ENCODE results near the gene PSRC1.

The PSRC1 gene

GRCh38 chr1:109266965-109267364 is 16.0 kb downstream of the PSRC1 start:
- H3F3A ChIP-seq (ENCODE audit: insufficient read depth) = no peaks in the 10 kb centered on the region
- H4K20me1 ChIP-seq (ENCODE audit: low read depth, low read length) = no peaks in the 10 kb centered on the region
- no peaks in the 10 kb centered on the region for H3K27me3 ChIP-seq (ENCODE audit: low read length)
- no peaks in the 10 kb centered on the region for H3K36me3 ChIP-seq (ENCODE audit: low read length)
- no peak overlapping the region for H3K4me2 ChIP-seq (ENCODE audit: low read depth, low read length, poor library complexity, severe bottlenecking)
- no peaks in the 10 kb centered on the region for H3K9me2 ChIP-seq (replicated peaks; ENCODE audit: insufficient read depth, low read length)
- H3K4me3 ChIP-seq (ENCODE audit: insufficient read depth, low read length, poor library complexity, severe bottlenecking) = no peak overlapping the region
- no peak for TF ChIP-seq EZH2phosphoT487 (conservative IDR thresholded peaks at IDR 0.05; ENCODE audit: low read length)
- TF ChIP-seq, protein P1, sequence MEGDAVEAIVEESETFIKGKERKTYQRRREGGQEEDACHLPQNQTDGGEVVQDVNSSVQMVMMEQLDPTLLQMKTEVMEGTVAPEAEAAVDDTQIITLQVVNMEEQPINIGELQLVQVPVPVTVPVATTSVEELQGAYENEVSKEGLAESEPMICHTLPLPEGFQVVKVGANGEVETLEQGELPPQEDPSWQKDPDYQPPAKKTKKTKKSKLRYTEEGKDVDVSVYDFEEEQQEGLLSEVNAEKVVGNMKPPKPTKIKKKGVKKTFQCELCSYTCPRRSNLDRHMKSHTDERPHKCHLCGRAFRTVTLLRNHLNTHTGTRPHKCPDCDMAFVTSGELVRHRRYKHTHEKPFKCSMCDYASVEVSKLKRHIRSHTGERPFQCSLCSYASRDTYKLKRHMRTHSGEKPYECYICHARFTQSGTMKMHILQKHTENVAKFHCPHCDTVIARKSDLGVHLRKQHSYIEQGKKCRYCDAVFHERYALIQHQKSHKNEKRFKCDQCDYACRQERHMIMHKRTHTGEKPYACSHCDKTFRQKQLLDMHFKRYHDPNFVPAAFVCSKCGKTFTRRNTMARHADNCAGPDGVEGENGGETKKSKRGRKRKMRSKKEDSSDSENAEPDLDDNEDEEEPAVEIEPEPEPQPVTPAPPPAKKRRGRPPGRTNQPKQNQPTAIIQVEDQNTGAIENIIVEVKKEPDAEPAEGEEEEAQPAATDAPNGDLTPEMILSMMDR (IDR thresholded peaks at IDR 0.05; ENCODE audit: insufficient read depth, low read length, poor library complexity, severe bottlenecking) = no peak
- no peak overlapping the region for H3K27ac ChIP-seq (ENCODE audit: low read depth, low read length)
- no peak overlapping the region for H2AFZ ChIP-seq (ENCODE audit: low read depth, low read length, severe bottlenecking)
- no peaks in the 10 kb centered on the region for H3K79me2 ChIP-seq (ENCODE audit: insufficient read depth, low read length)
- H3K9ac ChIP-seq (ENCODE audit: low read length) = no peak overlapping the region
- H3K9me3 ChIP-seq (ENCODE audit: insufficient read depth, low read length) = no peaks in the 10 kb centered on the region

DNA sequence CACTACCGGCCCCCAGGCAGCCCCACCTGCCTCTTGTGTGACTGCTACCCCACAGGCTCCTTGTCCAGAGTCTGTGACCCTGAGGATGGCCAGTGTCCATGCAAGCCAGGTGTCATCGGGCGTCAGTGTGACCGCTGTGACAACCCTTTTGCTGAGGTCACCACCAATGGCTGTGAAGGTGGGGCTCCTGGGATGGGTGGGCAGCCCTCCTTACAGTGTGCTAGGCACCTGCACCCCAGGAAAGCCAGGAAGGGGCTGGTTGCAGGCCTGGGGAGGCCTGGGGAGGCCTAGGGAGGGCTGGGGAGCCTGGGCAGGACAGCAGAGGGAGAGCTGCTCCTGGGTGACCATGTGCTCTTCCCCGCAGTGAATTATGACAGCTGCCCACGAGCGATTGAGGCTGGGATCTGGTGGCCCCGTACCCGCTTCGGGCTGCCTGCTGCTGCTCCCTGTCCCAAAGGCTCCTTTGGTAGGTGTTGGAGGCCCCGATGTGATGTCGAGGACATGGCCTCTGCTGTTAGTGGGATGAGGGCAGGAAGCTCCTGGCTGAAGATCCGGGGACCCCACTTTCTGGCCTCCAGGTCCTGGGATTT is 17.1 kb downstream of the PSRC1 start:
- H3K79me2 ChIP-seq (ENCODE audit: insufficient read depth, low read length) = no peaks in the 10 kb centered on the region
- no peaks in the 10 kb centered on the region for H3F3A ChIP-seq (ENCODE audit: insufficient read depth)
- no peaks in the 10 kb centered on the region for H3K27me3 ChIP-seq (ENCODE audit: low read length)
- H3K4me2 ChIP-seq (ENCODE audit: low read depth, low read length, poor library complexity, severe bottlenecking) = no peak overlapping the region
- no peaks in the 10 kb centered on the region for H4K20me1 ChIP-seq (ENCODE audit: low read depth, low read length)
- no peak overlapping the region for H3K9ac ChIP-seq (ENCODE audit: low read length)
- no peak overlapping the region for H2AFZ ChIP-seq (ENCODE audit: low read depth, low read length, severe bottlenecking)
- H3K9me3 ChIP-seq (ENCODE audit: insufficient read depth, low read length) = no peaks in the 10 kb centered on the region
- H3K9me2 ChIP-seq (replicated peaks; ENCODE audit: insufficient read depth, low read length) = no peaks in the 10 kb centered on the region
- no peaks in the 10 kb centered on the region for H3K36me3 ChIP-seq (ENCODE audit: low read length)
- TF ChIP-seq, protein P1 (IDR thresholded peaks at IDR 0.05; ENCODE audit: insufficient read depth, low read length, poor library complexity, severe bottlenecking) = no peak
- TF ChIP-seq EZH2phosphoT487 (conservative IDR thresholded peaks at IDR 0.05; ENCODE audit: low read length) = no peak
- no peak overlapping the region for H3K4me3 ChIP-seq (ENCODE audit: insufficient read depth, low read length, poor library complexity, severe bottlenecking)
- H3K27ac ChIP-seq (ENCODE audit: low read depth, low read length) = no peak overlapping the region

GRCh38 chr1:109265016-109265415 is 17.9 kb downstream of the PSRC1 start:
- Histone ChIP-seq H3K9me3 (ENCODE audit: insufficient read depth, low read length) (no peaks in the 10 kb centered on the region), H3K4me3 (ENCODE audit: insufficient read depth, low read length, poor library complexity, severe bottlenecking) (no peak overlapping the region), H4K20me1 (ENCODE audit: low read depth, low read length) (no peaks in the 10 kb centered on the region), H3K9me2 (replicated peaks; ENCODE audit: insufficient read depth, low read length) (no peaks in the 10 kb centered on the region), H3K4me2 (ENCODE audit: low read depth, low read length, poor library complexity, severe bottlenecking) (no peak overlapping the region), H2AFZ (ENCODE audit: low read depth, low read length, severe bottlenecking) (no peak overlapping the region), H3K36me3 (ENCODE audit: low read length) (no peaks in the 10 kb centered on the region), H3K9ac (ENCODE audit: low read length) (no peak overlapping the region), H3K27me3 (ENCODE audit: low read length) (no peaks in the 10 kb centered on the region), H3K27ac (ENCODE audit: low read depth, low read length) (no peak overlapping the region), H3F3A (ENCODE audit: insufficient read depth) (no peaks in the 10 kb centered on the region), H3K79me2 (ENCODE audit: insufficient read depth, low read length) (no peaks in the 10 kb centered on the region)
- TF ChIP-seq EZH2phosphoT487 (conservative IDR thresholded peaks at IDR 0.05; ENCODE audit: low read length) = no peak
- TF ChIP-seq, protein P1 (IDR thresholded peaks at IDR 0.05; ENCODE audit: insufficient read depth, low read length, poor library complexity, severe bottlenecking) = no peak
